ENCODE results near the gene CAMKK1.

DNA sequence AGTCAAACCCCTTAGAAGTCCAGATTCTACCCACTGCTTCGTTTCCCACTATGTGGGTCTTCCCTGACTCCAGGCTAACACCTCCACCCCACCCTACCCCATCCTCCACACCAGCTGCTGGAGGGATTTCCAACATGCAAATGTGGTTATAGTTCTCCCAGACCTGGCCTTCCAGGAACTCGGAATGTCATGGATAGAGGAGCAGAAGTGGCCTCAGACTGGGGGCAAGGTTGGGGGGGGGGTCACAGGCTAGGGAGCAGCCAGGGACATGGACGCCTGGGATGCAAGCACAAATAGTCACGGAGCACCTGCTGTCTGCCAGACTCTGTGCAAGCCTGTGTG lies 2.0 kb downstream of the CAMKK1 start:
- TF ChIP-seq, protein P1, sequence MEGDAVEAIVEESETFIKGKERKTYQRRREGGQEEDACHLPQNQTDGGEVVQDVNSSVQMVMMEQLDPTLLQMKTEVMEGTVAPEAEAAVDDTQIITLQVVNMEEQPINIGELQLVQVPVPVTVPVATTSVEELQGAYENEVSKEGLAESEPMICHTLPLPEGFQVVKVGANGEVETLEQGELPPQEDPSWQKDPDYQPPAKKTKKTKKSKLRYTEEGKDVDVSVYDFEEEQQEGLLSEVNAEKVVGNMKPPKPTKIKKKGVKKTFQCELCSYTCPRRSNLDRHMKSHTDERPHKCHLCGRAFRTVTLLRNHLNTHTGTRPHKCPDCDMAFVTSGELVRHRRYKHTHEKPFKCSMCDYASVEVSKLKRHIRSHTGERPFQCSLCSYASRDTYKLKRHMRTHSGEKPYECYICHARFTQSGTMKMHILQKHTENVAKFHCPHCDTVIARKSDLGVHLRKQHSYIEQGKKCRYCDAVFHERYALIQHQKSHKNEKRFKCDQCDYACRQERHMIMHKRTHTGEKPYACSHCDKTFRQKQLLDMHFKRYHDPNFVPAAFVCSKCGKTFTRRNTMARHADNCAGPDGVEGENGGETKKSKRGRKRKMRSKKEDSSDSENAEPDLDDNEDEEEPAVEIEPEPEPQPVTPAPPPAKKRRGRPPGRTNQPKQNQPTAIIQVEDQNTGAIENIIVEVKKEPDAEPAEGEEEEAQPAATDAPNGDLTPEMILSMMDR (IDR thresholded peaks at IDR 0.05) = no peak
- TF ChIP-seq POLR2AphosphoS5 (IDR thresholded peaks at IDR 0.05) (no peak), POLR2A (IDR thresholded peaks at IDR 0.05; ENCODE audit: low read depth) (no peak)
